Measurements from ENCODE around the gene RYR2. TPM values are rescaled to one million over a fixed set of nuclear protein-coding genes. Genes with fewer than 3 reads are reported as not detected.

Gene RYR2
- total RNA-seq, 1 experiment from 2014 or later: 2.8 TPM

DNA sequence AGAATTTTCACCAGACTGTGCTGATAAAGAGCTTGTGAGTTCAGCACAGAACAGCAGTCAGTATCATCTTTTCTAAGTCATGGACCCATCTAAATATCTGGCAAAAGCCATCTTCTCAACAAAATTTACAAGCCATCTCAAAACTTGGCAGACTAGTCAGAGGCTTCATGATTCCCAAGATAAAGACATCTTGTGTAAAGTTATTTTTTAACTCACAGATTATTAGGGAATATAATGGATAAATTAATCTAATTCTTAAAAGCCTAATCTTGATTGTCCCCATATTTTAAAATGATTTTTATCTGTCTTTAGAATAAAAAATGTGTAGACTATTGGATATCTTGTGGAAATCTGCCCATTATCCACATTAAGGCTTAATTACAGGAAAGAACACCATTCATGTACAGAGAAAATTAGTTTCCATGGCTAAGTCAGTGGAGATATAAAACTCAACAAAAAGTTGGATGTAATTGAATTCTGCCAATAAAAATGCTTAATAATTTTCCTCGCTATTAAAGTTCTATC, 688.9 kb downstream of the RYR2 start:
- H3K9me3 ChIP-seq (ENCODE audit: low read depth, low read length, poor library complexity, severe bottlenecking): no peaks in the 10 kb centered on the region
- POLR2A ChIA-PET (ENCODE audit: low non-redundant PET): no interaction called here
- H3K4me1 ChIP-seq (ENCODE audit: insufficient read depth, low read length, poor library complexity, severe bottlenecking): no peaks in the 10 kb centered on the region
- no peak overlapping the region for H3K27ac ChIP-seq (ENCODE audit: low read depth, low read length, poor library complexity, severe bottlenecking)
- no TSS peak for BruUV-seq (replicated peaks)
- H3K4me3 ChIP-seq (ENCODE audit: low read depth, low read length, poor library complexity, severe bottlenecking): no peak overlapping the region
- DNase-seq (ENCODE audit: low spot score): no peak
- TF ChIP-seq, protein P1, sequence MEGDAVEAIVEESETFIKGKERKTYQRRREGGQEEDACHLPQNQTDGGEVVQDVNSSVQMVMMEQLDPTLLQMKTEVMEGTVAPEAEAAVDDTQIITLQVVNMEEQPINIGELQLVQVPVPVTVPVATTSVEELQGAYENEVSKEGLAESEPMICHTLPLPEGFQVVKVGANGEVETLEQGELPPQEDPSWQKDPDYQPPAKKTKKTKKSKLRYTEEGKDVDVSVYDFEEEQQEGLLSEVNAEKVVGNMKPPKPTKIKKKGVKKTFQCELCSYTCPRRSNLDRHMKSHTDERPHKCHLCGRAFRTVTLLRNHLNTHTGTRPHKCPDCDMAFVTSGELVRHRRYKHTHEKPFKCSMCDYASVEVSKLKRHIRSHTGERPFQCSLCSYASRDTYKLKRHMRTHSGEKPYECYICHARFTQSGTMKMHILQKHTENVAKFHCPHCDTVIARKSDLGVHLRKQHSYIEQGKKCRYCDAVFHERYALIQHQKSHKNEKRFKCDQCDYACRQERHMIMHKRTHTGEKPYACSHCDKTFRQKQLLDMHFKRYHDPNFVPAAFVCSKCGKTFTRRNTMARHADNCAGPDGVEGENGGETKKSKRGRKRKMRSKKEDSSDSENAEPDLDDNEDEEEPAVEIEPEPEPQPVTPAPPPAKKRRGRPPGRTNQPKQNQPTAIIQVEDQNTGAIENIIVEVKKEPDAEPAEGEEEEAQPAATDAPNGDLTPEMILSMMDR (conservative IDR thresholded peaks at IDR 0.05; ENCODE audit: low read depth, low read length): no peak
- TF ChIP-seq EZH2 (IDR thresholded peaks at IDR 0.05; ENCODE audit: borderline replicate concordance, low read depth, low read length, poor library complexity, severe bottlenecking): no peak
- CTCF ChIA-PET: no interaction called here
- intact Hi-C loops (cut with micrococcal nuclease; ENCODE audit: unreplicated experiment): no loop called here
- H3K36me3 ChIP-seq (ENCODE audit: insufficient read depth, low read length, poor library complexity, severe bottlenecking): no peaks in the 10 kb centered on the region
- H3K27me3 ChIP-seq (replicated peaks; ENCODE audit: insufficient read depth, low read depth, low read length, poor library complexity): no peaks in the 10 kb centered on the region

GRCh38 chr1:237732657-237733056, 690.7 kb downstream of the RYR2 start:
- Histone ChIP-seq H3K27me3 (replicated peaks; ENCODE audit: insufficient read depth, low read depth, low read length, poor library complexity) (no peaks in the 10 kb centered on the region), H3K36me3 (ENCODE audit: insufficient read depth, low read length, poor library complexity, severe bottlenecking) (no peaks in the 10 kb centered on the region), H3K4me1 (ENCODE audit: insufficient read depth, low read length, poor library complexity, severe bottlenecking) (no peaks in the 10 kb centered on the region), H3K9me3 (ENCODE audit: low read depth, low read length, poor library complexity, severe bottlenecking) (no peaks in the 10 kb centered on the region), H3K4me3 (ENCODE audit: low read depth, low read length, poor library complexity, severe bottlenecking) (no peak overlapping the region), H3K27ac (ENCODE audit: low read depth, low read length, poor library complexity, severe bottlenecking) (no peak overlapping the region)
- POLR2A ChIA-PET (ENCODE audit: low non-redundant PET): no interaction called here
- intact Hi-C loops (cut with micrococcal nuclease; ENCODE audit: unreplicated experiment): no loop called here
- TF ChIP-seq, protein P1 (conservative IDR thresholded peaks at IDR 0.05; ENCODE audit: low read depth, low read length): no peak
- TF ChIP-seq EZH2 (IDR thresholded peaks at IDR 0.05; ENCODE audit: borderline replicate concordance, low read depth, low read length, poor library complexity, severe bottlenecking): no peak
- CTCF ChIA-PET: no interaction called here
- DNase-seq (ENCODE audit: low spot score): no peak
- no TSS peak for BruUV-seq (replicated peaks)

DNA sequence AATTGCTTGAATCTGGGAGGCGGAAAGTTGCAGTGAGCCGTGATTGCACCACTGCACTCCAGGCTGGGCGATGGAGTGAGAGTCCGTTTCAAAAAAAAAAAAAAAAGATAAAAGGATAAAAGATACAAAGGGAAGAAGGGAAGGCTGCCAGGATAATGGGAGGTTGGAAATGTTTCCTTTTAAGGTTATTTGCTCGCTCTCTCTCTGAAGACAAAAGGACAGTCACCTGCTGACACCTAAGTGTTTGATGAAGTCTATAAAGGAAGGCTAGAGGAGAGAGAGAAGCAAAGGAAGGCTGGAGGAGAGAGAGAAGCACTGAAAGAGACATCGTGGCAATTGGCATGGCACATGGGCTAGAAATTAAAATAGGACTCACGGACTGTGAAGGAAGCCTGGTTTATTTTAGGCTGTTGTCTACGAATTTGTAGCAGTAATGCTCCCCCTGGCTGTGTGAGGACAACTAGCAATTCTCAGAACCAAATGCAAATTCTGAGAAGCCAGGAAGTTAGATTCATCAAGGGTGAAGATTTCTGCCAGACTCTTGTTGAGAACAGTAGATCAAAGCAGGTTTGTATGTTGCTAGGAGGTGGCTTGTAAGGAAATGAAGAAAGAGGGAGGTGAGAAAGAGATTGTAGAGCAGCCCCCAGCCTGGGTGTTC, 694.5 kb downstream of the RYR2 start:
- POLR2A ChIA-PET (ENCODE audit: low non-redundant PET): no interaction called here
- peak; percentile 22 for DNase-seq (ENCODE audit: low spot score)

More for the DNA sequence above, 694.5 kb downstream of the RYR2 start:
- Histone ChIP-seq H3K4me3 (ENCODE audit: low read depth, low read length, poor library complexity, severe bottlenecking) (no peak overlapping the region), H3K27ac (ENCODE audit: low read depth, low read length, poor library complexity, severe bottlenecking) (no peak overlapping the region), H3K4me1 (ENCODE audit: insufficient read depth, low read length, poor library complexity, severe bottlenecking) (no peaks in the 10 kb centered on the region), H3K27me3 (replicated peaks; ENCODE audit: insufficient read depth, low read depth, low read length, poor library complexity) (no peaks in the 10 kb centered on the region), H3K9me3 (ENCODE audit: low read depth, low read length, poor library complexity, severe bottlenecking) (no peaks in the 10 kb centered on the region), H3K36me3 (ENCODE audit: insufficient read depth, low read length, poor library complexity, severe bottlenecking) (no peaks in the 10 kb centered on the region)
- CTCF ChIA-PET: no interaction called here
- no TSS peak for BruUV-seq (replicated peaks)
- intact Hi-C loops (cut with micrococcal nuclease; ENCODE audit: unreplicated experiment): loop anchor here (5.0 kb wide), 1 partner anchor 54 kb away; no protein-coding TSS in a partner anchor
- TF ChIP-seq, protein P1 (conservative IDR thresholded peaks at IDR 0.05; ENCODE audit: low read depth, low read length): peak; percentile 44
- TF ChIP-seq EZH2 (IDR thresholded peaks at IDR 0.05; ENCODE audit: borderline replicate concordance, low read depth, low read length, poor library complexity, severe bottlenecking): no peak

Data from A673 (cell line).